H1 (cell line): ENCODE results near the gene FHOD1. TPM values are rescaled to one million over a fixed set of nuclear protein-coding genes. Genes with fewer than 3 reads are reported as not detected.

Source experiments
- CTCF ChIA-PET: fragments of 300-600 bp; sonication (Branson Sonifier 250); formaldehyde crosslinking; loops from one replicate; lab custom pipeline; 2021; ENCODE audit not compliant: partially characterized antibody; lab: Charles Lee
- POLR2A ChIA-PET: fragments of 300-600 bp; sonication (Branson Sonifier 250); formaldehyde crosslinking; loops from one replicate; lab custom pipeline; 2021; ENCODE audit warnings: inconsistent platforms; ENCODE audit not compliant: partially characterized antibody; lab: Charles Lee
- DNase-seq, 2 experiments: peaks; one replicate each; pipeline versions ENCODE4 v3.0.0 to v3.0.0-alpha.2; 2010 to 2022; ENCODE audit warnings: low spot score in 2 of 2, low read depth in 1 of 2, mixed read lengths in 1 of 2
- FAIRE-seq: peaks from 2 replicates; lab custom pipeline; 2011; peaks lifted over from hg19 to GRCh38; lab: Jason Lieb, UNC
- H2AFZ ChIP-seq: 2 replicates; pipeline ENCODE4 v1.8.1; 2012; ENCODE audit warnings: low read length, inconsistent platforms
- H2AK5ac ChIP-seq: 2 replicates; pipeline ENCODE4 v1.6.1; 2013; ENCODE audit warnings: low read depth, low read length
- H2BK120ac ChIP-seq: replicated peaks from 2 replicates; pipeline ENCODE3; 2013; ENCODE audit warnings: low read depth, low read length, inconsistent platforms
- H2BK12ac ChIP-seq: 2 replicates; pipeline ENCODE4 v1.6.1; 2013; ENCODE audit warnings: low read depth, low read length
- H2BK15ac ChIP-seq: 2 replicates; pipeline ENCODE4 v1.6.1; 2013; ENCODE audit warnings: low read length
- H2BK20ac ChIP-seq: 2 replicates; pipeline ENCODE4 v1.6.1; 2013; ENCODE audit warnings: low read length
- H2BK5ac ChIP-seq: 2 replicates; pipeline ENCODE4 v1.6.1; 2013; ENCODE audit warnings: low read depth, low read length
- H3K14ac ChIP-seq: 2 replicates; pipeline ENCODE4 v1.6.1; 2013; ENCODE audit warnings: inconsistent platforms; ENCODE audit not compliant: insufficient read length
- H3K18ac ChIP-seq: 2 replicates; pipeline ENCODE4 v1.6.1; 2013; ENCODE audit warnings: low read length; ENCODE audit errors: extremely low read depth
- H3K23ac ChIP-seq: 2 replicates; pipeline ENCODE4 v1.6.1; 2013; ENCODE audit warnings: inconsistent platforms; ENCODE audit not compliant: insufficient read length
- H3K23me2 ChIP-seq: 2 replicates; pipeline ENCODE4 v1.6.1; 2013; ENCODE audit warnings: low read depth, low read length
- H3K27ac ChIP-seq: 2 replicates; pipeline ENCODE4 v1.6.1; 2011; ENCODE audit warnings: low read depth, low read length, inconsistent platforms
- H3K27me3 ChIP-seq, 4 experiments: replicated peaks in 1 of 4; 1 replicate in 1 of 4; 2 replicates in 3 of 4; pipeline versions ENCODE4 v1.6.1 to v1.8.1; 2011 to 2013; ENCODE audit warnings: low read length in 3 of 4, mild to moderate bottlenecking in 3 of 4, inconsistent platforms in 2 of 4, mixed read lengths in 2 of 4, moderate library complexity in 1 of 4; ENCODE audit not compliant: control insufficient read depth in 3 of 4, insufficient read depth in 3 of 4; ENCODE audit errors: extremely low read depth in 1 of 4
- H3K36me3 ChIP-seq, 4 experiments: 2 replicates each; pipeline versions ENCODE4 v1.6.1 to v1.8.1; 2011 to 2013; ENCODE audit warnings: mild to moderate bottlenecking in 4 of 4, low read length in 3 of 4, moderate library complexity in 2 of 4, control low read depth in 1 of 4, inconsistent platforms in 1 of 4; ENCODE audit not compliant: insufficient read depth in 4 of 4, control insufficient read depth in 2 of 4
- H3K4ac ChIP-seq: replicated peaks from 2 replicates; pipeline ENCODE3; 2013; ENCODE audit warnings: low read length, low read depth, mixed read lengths, inconsistent platforms; ENCODE audit not compliant: insufficient read length
- H3K4me1 ChIP-seq, 4 experiments: replicated peaks in 1 of 4; 1 replicate in 1 of 4; 2 replicates in 3 of 4; pipeline versions ENCODE4 v1.6.1 to v1.8.1; 2011 to 2013; ENCODE audit warnings: low read length in 3 of 4, inconsistent platforms in 2 of 4, mixed read lengths in 1 of 4; ENCODE audit not compliant: insufficient read depth in 4 of 4, control insufficient read depth in 3 of 4
- H3K4me2 ChIP-seq, 2 experiments: 2 replicates each; pipeline versions ENCODE4 v1.6.1 to v1.8.1; 2011 to 2013; ENCODE audit warnings: low read depth in 2 of 2, low read length in 2 of 2, control low read depth in 1 of 2, inconsistent platforms in 1 of 2, mild to moderate bottlenecking in 1 of 2; ENCODE audit not compliant: insufficient read depth in 1 of 2
- H3K4me3 ChIP-seq, 4 experiments: fragments of 200-600, 300-600 bp in 1 of 4; sonication (generic), shearing (Covaris generic), sonication (Bioruptor Twin) in 1 of 4; 2 replicates each; pipeline versions ENCODE4 v1.5.1 to v1.8.1; 2011 to 2016; ENCODE audit warnings: low read length in 4 of 4, low read depth in 3 of 4, control low read depth in 2 of 4, inconsistent platforms in 2 of 4, mild to moderate bottlenecking in 2 of 4, mixed read lengths in 1 of 4, moderate library complexity in 1 of 4; ENCODE audit not compliant: insufficient read depth in 2 of 4; ENCODE audit errors: extremely low read depth in 1 of 4
- H3K56ac ChIP-seq: replicated peaks from 2 replicates; pipeline ENCODE3; 2013; ENCODE audit warnings: low read depth, mild to moderate bottlenecking, mixed read lengths, low read length, inconsistent platforms; ENCODE audit not compliant: insufficient read length
- H3K79me1 ChIP-seq: 2 replicates; pipeline ENCODE4 v1.6.1; 2013; ENCODE audit warnings: low read depth, low read length, control low read depth
- H3K79me2 ChIP-seq, 2 experiments: 2 replicates each; pipeline versions ENCODE4 v1.6.1 to v1.8.1; 2012 to 2013; ENCODE audit warnings: low read length in 2 of 2, mild to moderate bottlenecking in 2 of 2, inconsistent platforms in 1 of 2; ENCODE audit not compliant: insufficient read depth in 2 of 2, control insufficient read depth in 1 of 2
- H3K9ac ChIP-seq, 4 experiments: replicated peaks in 1 of 4; 1 replicate in 1 of 4; 2 replicates in 3 of 4; pipeline versions ENCODE4 v1.6.1 to v1.8.1; 2011 to 2013; ENCODE audit warnings: low read depth in 3 of 4, low read length in 3 of 4, control low read depth in 2 of 4, mild to moderate bottlenecking in 2 of 4, moderate library complexity in 2 of 4, inconsistent platforms in 1 of 4; ENCODE audit errors: extremely low read depth in 1 of 4
- H3K9me3 ChIP-seq, 2 experiments: 2 replicates each; pipeline versions ENCODE4 v1.6.1 to v1.8.1; 2012 to 2013; ENCODE audit warnings: mild to moderate bottlenecking in 2 of 2, moderate library complexity in 2 of 2, control low read depth in 1 of 2, inconsistent platforms in 1 of 2, low read depth in 1 of 2, low read length in 1 of 2, mixed read lengths in 1 of 2; ENCODE audit not compliant: insufficient read depth in 2 of 2
- H4K20me1 ChIP-seq, 2 experiments: replicated peaks in 1 of 2; 2 replicates each; pipeline versions ENCODE3 to v1.8.1; 2011 to 2013; ENCODE audit warnings: inconsistent platforms in 2 of 2, low read length in 2 of 2, mild to moderate bottlenecking in 1 of 2; ENCODE audit not compliant: insufficient read depth in 2 of 2, control insufficient read depth in 1 of 2
- H4K5ac ChIP-seq: 2 replicates; pipeline ENCODE4 v1.6.1; 2013; ENCODE audit warnings: low read length, low read depth, mixed read lengths, inconsistent platforms; ENCODE audit not compliant: insufficient read length
- H4K8ac ChIP-seq: 2 replicates; pipeline ENCODE4 v1.8.0; 2013; ENCODE audit warnings: mild to moderate bottlenecking, moderate library complexity, low read length, inconsistent platforms; ENCODE audit not compliant: insufficient read depth; ENCODE audit errors: extremely low read depth
- H4K91ac ChIP-seq: replicated peaks from 2 replicates; pipeline ENCODE3; 2013; ENCODE audit warnings: low read length, mixed read lengths, inconsistent platforms; ENCODE audit not compliant: insufficient read length
- BACH1 ChIP-seq: IDR thresholded peaks from 2 replicates; pipeline ENCODE4 v1.6.1; 2012; ENCODE audit warnings: low read length, improper control_type of control experiment
- CHD2 ChIP-seq: IDR thresholded peaks from 2 replicates; pipeline ENCODE4 v1.6.1; 2012; ENCODE audit warnings: low read length, improper control_type of control experiment
- EGR1 ChIP-seq: IDR thresholded peaks from 2 replicates; pipeline ENCODE4 v1.6.1; 2011; ENCODE audit warnings: low read depth, low read length, borderline replicate concordance
- GABPA ChIP-seq: IDR thresholded peaks from 2 replicates; pipeline ENCODE4 v1.6.1; 2011; ENCODE audit warnings: mild to moderate bottlenecking, low read length, moderate library complexity, borderline replicate concordance; ENCODE audit not compliant: insufficient read depth
- HDAC6 ChIP-seq: IDR thresholded peaks from one replicate; pipeline ENCODE4 v1.7.1; 2012; ENCODE audit warnings: low read depth, mild to moderate bottlenecking, inconsistent platforms, low read length, moderate library complexity
- NANOG ChIP-seq: IDR thresholded peaks from 2 replicates; pipeline ENCODE4 v1.6.1; 2011; ENCODE audit warnings: low read length, low read depth, mild to moderate bottlenecking, inconsistent platforms; ENCODE audit not compliant: insufficient read depth, poor library complexity, severe bottlenecking
- POLR2A ChIP-seq, 2 experiments: IDR thresholded peaks; 1 replicate in 1 of 2; 2 replicates in 1 of 2; pipeline ENCODE4 v1.6.1; 2011; ENCODE audit warnings: low read depth in 2 of 2, low read length in 2 of 2, mild to moderate bottlenecking in 2 of 2; ENCODE audit errors: control extremely low read depth in 1 of 2
- POLR2AphosphoS5 ChIP-seq: IDR thresholded peaks from 2 replicates; pipeline ENCODE4 v1.6.1; 2011; ENCODE audit warnings: low read depth, low read length
- POU5F1 ChIP-seq: IDR thresholded peaks from 2 replicates; pipeline ENCODE4 v1.6.1; 2011; ENCODE audit warnings: low read depth, mild to moderate bottlenecking, low read length, moderate library complexity
- SIN3A ChIP-seq, 2 experiments: IDR thresholded peaks in 1 of 2; conservative IDR thresholded peaks in 1 of 2; 2 replicates each; pipeline ENCODE4 v1.6.1; 2011 to 2012; ENCODE audit warnings: low read length in 2 of 2, improper control_type of control experiment in 1 of 2, low read depth in 1 of 2, mild to moderate bottlenecking in 1 of 2
- SP4 ChIP-seq: IDR thresholded peaks from 2 replicates; pipeline ENCODE4 v1.6.1; 2012; ENCODE audit warnings: low read length, inconsistent platforms
- SUZ12 ChIP-seq: fragments of 200-600 bp; sonication (generic); IDR thresholded peaks from 2 replicates; pipeline ENCODE4 v1.6.1; 2012; ENCODE audit warnings: mild to moderate bottlenecking, inconsistent platforms, low read length, moderate library complexity, mixed read lengths
- TAF7 ChIP-seq: optimal IDR thresholded peaks from 2 replicates; pipeline ENCODE3; 2011; ENCODE audit warnings: low read depth, mild to moderate bottlenecking, inconsistent platforms, low read length, moderate library complexity, borderline replicate concordance
- TCF12 ChIP-seq: IDR thresholded peaks from 2 replicates; pipeline ENCODE4 v1.6.1; 2011; ENCODE audit warnings: low read depth, mild to moderate bottlenecking, low read length
- WGBS, 2 experiments: shearing (Covaris generic) in 1 of 2; methylation state at CpG; one replicate each; pipeline versions ENCODE4 v1.1.6 to v1.1.7; 2013 to 2015; ENCODE audit warnings: low lambda C conversion rate in 2 of 2, mixed read lengths in 2 of 2, inconsistent platforms in 1 of 2, low coverage in 1 of 2, missing lambda C conversion rate in 1 of 2; ENCODE audit not compliant: insufficient replicate concordance in 2 of 2, insufficient coverage in 1 of 2, insufficient read length in 1 of 2; ENCODE audit errors: extremely low coverage in 1 of 2, missing lambda C conversion rate in 1 of 2; 5-methylcytosine and 5-hydroxymethylcytosine counted together
- polyA plus RNA-seq, 7 experiments: library from polyadenylated mRNA; depleted of rRNA in 3 of 7; stranded (reverse) in 5 of 7; unstranded in 2 of 7; fragments of >200 nt in 5 of 7; fragments of 200-250 nt in 2 of 7; gene quantifications; 1 replicate in 5 of 7; 2 replicates in 1 of 7; 4 replicates in 1 of 7; pipeline versions ENCODE4 v1.2.1 to v1.2.3, GENCODE V29; 2011 to 2013; ENCODE audit warnings: missing spikeins in 2 of 7, mixed read lengths in 2 of 7
- total RNA-seq: library from RNA; stranded (reverse); fragmentation: NEBNext Ultra II Directional; extraction: Animal tissue kit (Norgen Biotek cat#: 25700); gene quantifications from 2 replicates; pipeline ENCODE4 v1.2.1, GENCODE V29; 2021

FHOD1 gene
- total and polyA plus RNA-seq, 2 of the 8 experiments (the other 6 are each of a cell fraction or from before 2014, with no cell fraction given) = 31.3 to 60.7 TPM

- CTCF ChIA-PET = interaction anchor here (0.6 to 2.0 kb wide), 6 partner anchors 13 to 265 kb away, joined by 3 to 5 read pairs (median 4); partner anchors contain the start of gene ELMO3
Measured at GRCh38 chr16:67233596-67233995, 13.7 kb downstream of the FHOD1 start.

More at GRCh38 chr16:67233596-67233995, 13.7 kb downstream of the FHOD1 start:
- no peak overlapping the region for H3K23ac ChIP-seq
- H3K79me2 ChIP-seq = no peaks in the 10 kb centered on the region
- no peak overlapping the region for H3K56ac ChIP-seq
- TF ChIP-seq NANOG (no peak), HDAC6 (no peak), EGR1 (no peak), SP4 (no peak), POLR2AphosphoS5 (no peak), SUZ12 (no peak), GABPA (no peak), SIN3A (conservative IDR thresholded peaks at IDR 0.05 in 1 of 2, IDR thresholded peaks at IDR 0.05 in 1 of 2; ENCODE audit: low read depth in 1 of 2, low read length in 2 of 2) (no peak), BACH1 (no peak), TAF7 (no peak), CHD2 (no peak), POLR2A (IDR thresholded peaks at IDR 0.05; ENCODE audit: control extremely low read depth in 1 of 2, low read depth in 2 of 2, low read length in 2 of 2) (no peak), TCF12 (no peak), POU5F1 (no peak)
- H3K14ac ChIP-seq = no peak overlapping the region
- H3K4ac ChIP-seq = no peak overlapping the region
- H2BK12ac ChIP-seq = no peak overlapping the region
- H2BK20ac ChIP-seq = no peak overlapping the region
- H3K18ac ChIP-seq = no peak overlapping the region
- no peak overlapping the region for H3K4me2 ChIP-seq
- H4K8ac ChIP-seq = no peak overlapping the region
- H4K20me1 ChIP-seq = peaks cover 0 to 19% of the 10 kb centered on the region in 2 experiments
- no peaks in the 10 kb centered on the region for H3K9me3 ChIP-seq
- peaks cover 21 to 51% (median 42%) of the 10 kb centered on the region in 4 experiments; a peak in 7 of 8 replicates for H3K36me3 ChIP-seq
- POLR2A ChIA-PET = interaction anchor here (0.7 to 11.2 kb wide), 3 partner anchors 13 to 188 kb away, joined by 3 to 111 read pairs (median 3); partner anchors contain the start of genes FHOD1 and SLC9A5
- H3K4me1 ChIP-seq = no peaks in the 10 kb centered on the region; a peak in 2 of 7 replicates
- H4K5ac ChIP-seq = no peak overlapping the region
- no peak overlapping the region for H2BK5ac ChIP-seq
- H3K27me3 ChIP-seq = no peaks in the 10 kb centered on the region
- H2BK15ac ChIP-seq = no peak overlapping the region
- no peak overlapping the region for H2AFZ ChIP-seq
- FAIRE-seq = no peak
- H3K4me3 ChIP-seq = no peak overlapping the region
- H3K79me1 ChIP-seq = peaks cover 3% of the 10 kb centered on the region
- no peak for DNase-seq
- H3K23me2 ChIP-seq = no peaks in the 10 kb centered on the region
- no peak overlapping the region for H3K9ac ChIP-seq
- no peak overlapping the region for H2BK120ac ChIP-seq
- no peak overlapping the region for H3K27ac ChIP-seq
- 91% methylated on average over 6 of the region's 7 CpGs; no CpG with 5 or more reads in 1 of the 2 experiments for WGBS, 2 experiments
- no peak overlapping the region for H2AK5ac ChIP-seq
- H4K91ac ChIP-seq = no peak overlapping the region
